ENCODE data around the gene ADH4.

The ADH4 gene

GRCh38 chr4:99078931-99079624, 65.0 kb downstream of the ADH4 start:
- no peak for DNase-seq

GRCh38 chr4:99078336-99078735, 65.8 kb downstream of the ADH4 start:
- no peak for DNase-seq

GRCh38 chr4:99077177-99077576, 66.9 kb downstream of the ADH4 start:
- no peak for DNase-seq

GRCh38 chr4:99076292-99076976, 67.7 kb downstream of the ADH4 start:
- no peak for DNase-seq

GRCh38 chr4:99074816-99075215, 69.3 kb downstream of the ADH4 start:
- no peak for DNase-seq

All from RPMI8226 (cell line).